KMS-11 (cell line): ENCODE results near the gene FCHSD2.

ENCODE experiments used
- H2AFZ ChIP-seq: fragments of 200-600 bp; sonication (generic); 2 replicates; pipeline ENCODE4 v1.6.1; 2016; ENCODE audit warnings: antibody characterized with exemption, mixed run types, low read depth
- H3K27ac ChIP-seq: fragments of 200-600 bp; sonication (generic); 2 replicates; pipeline ENCODE4 v1.6.1; 2016; ENCODE audit warnings: mild to moderate bottlenecking, mixed run types
- H3K27me3 ChIP-seq: fragments of 200-600 bp; sonication (generic); 2 replicates; pipeline ENCODE4 v1.6.1; 2017; ENCODE audit warnings: mild to moderate bottlenecking, low read depth, mixed run types, moderate library complexity; ENCODE audit not compliant: insufficient read depth
- H3K36me3 ChIP-seq: fragments of 200-600 bp; sonication (generic); 2 replicates; pipeline ENCODE4 v1.6.1; 2017; ENCODE audit warnings: mild to moderate bottlenecking, mixed run types; ENCODE audit not compliant: insufficient read depth
- H3K4me1 ChIP-seq: fragments of 200-600 bp; sonication (generic); 2 replicates; pipeline ENCODE4 v1.6.1; 2016; ENCODE audit warnings: mild to moderate bottlenecking, low read depth, mixed run types; ENCODE audit not compliant: poor library complexity, severe bottlenecking
- H3K4me2 ChIP-seq: fragments of 200-600 bp; sonication (generic); 2 replicates; pipeline ENCODE4 v1.7.0; 2016; ENCODE audit warnings: mild to moderate bottlenecking, mixed run types
- H3K4me3 ChIP-seq: fragments of 200-600 bp; sonication (generic); IDR thresholded peaks from 2 replicates; pipeline ENCODE4 v1.6.1; 2017; ENCODE audit warnings: low read depth, low read length, mixed read lengths; ENCODE audit not compliant: insufficient read depth
- H3K79me2 ChIP-seq: fragments of 200-600 bp; sonication (generic); 2 replicates; pipeline ENCODE4 v1.6.1; 2016; ENCODE audit warnings: low read depth, mixed run types; ENCODE audit not compliant: insufficient read depth
- H3K9ac ChIP-seq: fragments of 200-600 bp; sonication (generic); 2 replicates; pipeline ENCODE4 v1.6.1; 2016; ENCODE audit warnings: mild to moderate bottlenecking, mixed run types
- H4K20me1 ChIP-seq: fragments of 200-600 bp; sonication (generic); 2 replicates; pipeline ENCODE4 v1.6.1; 2016; ENCODE audit warnings: mild to moderate bottlenecking, mixed run types; ENCODE audit not compliant: insufficient read depth
- CTCF ChIP-seq: fragments of 200-600 bp; sonication (generic); conservative IDR thresholded peaks from 2 replicates; pipeline ENCODE4 v1.6.1; 2017; ENCODE audit warnings: low read depth, mild to moderate bottlenecking, antibody characterized with exemption, low read length, moderate library complexity, mixed read lengths

The FCHSD2 gene

GRCh38 chr11:72863916-72864315, 278.2 kb downstream of the FCHSD2 start:
- H3K36me3 ChIP-seq = no peaks in the 10 kb centered on the region
- no peak overlapping the region for H2AFZ ChIP-seq
- 0 out of 2 replicates have a peak, but pooled peaks cover 4% of the 10 kb centered on the region for H4K20me1 ChIP-seq
- no peak overlapping the region for H3K4me2 ChIP-seq
- no peak overlapping the region for H3K27ac ChIP-seq
- H3K79me2 ChIP-seq = no peaks in the 10 kb centered on the region
- no peak overlapping the region for H3K9ac ChIP-seq
- no peak for TF ChIP-seq CTCF
- H3K4me1 ChIP-seq = no peaks in the 10 kb centered on the region
- H3K4me3 ChIP-seq = no peak overlapping the region
- H3K27me3 ChIP-seq = no peaks in the 10 kb centered on the region

GRCh38 chr11:72863091-72863490, 279.0 kb downstream of the FCHSD2 start:
- H3K36me3 ChIP-seq = no peaks in the 10 kb centered on the region
- H3K9ac ChIP-seq = no peak overlapping the region
- H3K79me2 ChIP-seq = no peaks in the 10 kb centered on the region
- H2AFZ ChIP-seq = no peak overlapping the region
- no peak overlapping the region for H3K4me2 ChIP-seq
- H3K4me1 ChIP-seq = no peaks in the 10 kb centered on the region
- no peak overlapping the region for H3K27ac ChIP-seq
- H3K4me3 ChIP-seq = no peak overlapping the region
- no peak for TF ChIP-seq CTCF
- no peaks in the 10 kb centered on the region for H3K27me3 ChIP-seq
- H4K20me1 ChIP-seq = 0 out of 2 replicates have a peak, but pooled peaks cover 4% of the 10 kb centered on the region

DNA sequence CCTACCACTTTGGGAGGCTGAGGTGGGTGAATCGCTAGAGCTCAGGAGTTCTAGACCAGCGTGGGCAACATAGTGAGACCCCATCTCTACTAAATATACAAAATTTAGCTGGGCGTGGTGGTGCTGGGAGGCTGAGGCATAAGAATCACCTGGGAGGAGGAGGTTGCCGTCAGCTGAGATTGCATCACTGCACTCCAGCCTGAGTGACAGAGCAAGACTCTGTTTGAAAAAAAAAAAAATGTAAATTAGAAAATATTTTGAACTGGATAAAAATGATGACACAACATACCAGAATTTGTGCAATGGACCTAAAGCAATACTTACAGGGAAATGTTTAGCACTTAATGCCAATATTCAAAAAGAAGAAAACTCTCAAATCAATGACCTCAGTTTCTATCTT, 281.5 kb downstream of the FCHSD2 start:
- no peak for TF ChIP-seq CTCF

GRCh38 chr11:72860010-72860409, 282.1 kb downstream of the FCHSD2 start:
- no peak overlapping the region for H3K27ac ChIP-seq
- H3K36me3 ChIP-seq = no peaks in the 10 kb centered on the region
- H4K20me1 ChIP-seq = no peaks in the 10 kb centered on the region
- H3K4me3 ChIP-seq = no peak overlapping the region
- no peak overlapping the region for H3K9ac ChIP-seq
- no peaks in the 10 kb centered on the region for H3K4me1 ChIP-seq
- no peak for TF ChIP-seq CTCF
- no peak overlapping the region for H3K4me2 ChIP-seq
- no peak overlapping the region for H2AFZ ChIP-seq
- no peaks in the 10 kb centered on the region for H3K79me2 ChIP-seq
- no peaks in the 10 kb centered on the region for H3K27me3 ChIP-seq

More for the DNA sequence above, 281.5 kb downstream of the FCHSD2 start:
- Histone ChIP-seq H3K27me3 (no peaks in the 10 kb centered on the region), H3K4me2 (no peak overlapping the region), H3K9ac (no peak overlapping the region), H4K20me1 (no peaks in the 10 kb centered on the region), H3K36me3 (no peaks in the 10 kb centered on the region), H3K27ac (no peak overlapping the region), H3K79me2 (no peaks in the 10 kb centered on the region), H2AFZ (no peak overlapping the region), H3K4me1 (no peaks in the 10 kb centered on the region), H3K4me3 (no peak overlapping the region)
